ENCODE data around the gene FBXO7.

GRCh38 chr22:32531931-32532819 lies 57.6 kb downstream of the FBXO7 start:
- TF ChIP-seq, protein P1, sequence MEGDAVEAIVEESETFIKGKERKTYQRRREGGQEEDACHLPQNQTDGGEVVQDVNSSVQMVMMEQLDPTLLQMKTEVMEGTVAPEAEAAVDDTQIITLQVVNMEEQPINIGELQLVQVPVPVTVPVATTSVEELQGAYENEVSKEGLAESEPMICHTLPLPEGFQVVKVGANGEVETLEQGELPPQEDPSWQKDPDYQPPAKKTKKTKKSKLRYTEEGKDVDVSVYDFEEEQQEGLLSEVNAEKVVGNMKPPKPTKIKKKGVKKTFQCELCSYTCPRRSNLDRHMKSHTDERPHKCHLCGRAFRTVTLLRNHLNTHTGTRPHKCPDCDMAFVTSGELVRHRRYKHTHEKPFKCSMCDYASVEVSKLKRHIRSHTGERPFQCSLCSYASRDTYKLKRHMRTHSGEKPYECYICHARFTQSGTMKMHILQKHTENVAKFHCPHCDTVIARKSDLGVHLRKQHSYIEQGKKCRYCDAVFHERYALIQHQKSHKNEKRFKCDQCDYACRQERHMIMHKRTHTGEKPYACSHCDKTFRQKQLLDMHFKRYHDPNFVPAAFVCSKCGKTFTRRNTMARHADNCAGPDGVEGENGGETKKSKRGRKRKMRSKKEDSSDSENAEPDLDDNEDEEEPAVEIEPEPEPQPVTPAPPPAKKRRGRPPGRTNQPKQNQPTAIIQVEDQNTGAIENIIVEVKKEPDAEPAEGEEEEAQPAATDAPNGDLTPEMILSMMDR (IDR thresholded peaks at IDR 0.05) = no peak
- TF ChIP-seq POLR2A (IDR thresholded peaks at IDR 0.05) = no peak

Measured in adrenal gland (tissue), 5 donors.